ENCODE data around the gene APC2.
"Not testable (repeated sequence)": the region's sequence is repeated elsewhere in the genome, so short reads cannot be mapped to it uniquely, and the experiment has no call there.

Gene APC2

GRCh38 chr19:1412995-1413800, 36.7 kb upstream of the APC2 start:
- no peak for DNase-seq

DNA sequence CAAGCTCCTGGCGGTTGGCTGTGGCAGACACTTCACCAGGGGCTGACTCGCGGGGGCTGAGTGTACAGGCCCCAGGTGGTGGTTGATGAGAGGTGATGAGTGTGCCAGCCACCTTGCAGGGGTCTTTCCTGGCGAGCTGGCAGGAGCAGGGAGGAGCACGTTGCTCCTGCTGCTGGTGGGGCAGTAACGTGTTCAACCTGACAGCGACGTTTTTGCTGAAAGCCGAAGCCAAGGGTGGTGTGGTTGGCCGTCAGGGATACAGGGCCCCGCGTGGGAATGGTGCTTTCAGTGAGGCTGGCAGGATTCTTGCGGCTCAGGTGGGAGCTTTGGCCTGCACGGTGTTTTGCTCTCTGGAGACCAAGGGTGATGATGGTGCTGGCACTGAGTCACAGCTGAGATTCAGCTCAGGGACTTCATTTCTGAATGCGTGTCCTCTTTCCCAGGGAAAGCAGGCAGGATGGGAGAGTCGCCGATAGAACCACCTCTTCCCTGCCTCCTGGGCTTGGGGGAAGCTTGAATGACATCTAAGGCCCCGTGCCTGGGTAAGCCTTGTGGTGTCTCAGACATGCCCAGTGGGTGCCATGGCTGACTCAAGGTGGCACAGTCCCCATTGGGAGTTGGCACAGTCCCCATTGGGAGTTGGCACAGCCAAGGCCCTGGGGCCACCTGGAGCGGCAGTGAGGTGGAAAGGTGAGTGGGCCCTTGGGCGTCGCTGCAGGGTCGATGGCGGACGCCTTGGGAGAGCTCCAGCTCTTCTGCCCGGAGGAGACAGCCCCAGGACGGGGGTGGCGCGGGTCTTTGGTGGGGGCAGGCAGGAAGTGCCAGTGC, 33.7 kb upstream of the APC2 start:
- no peak for DNase-seq

GRCh38 chr19:1417145-1417544, 32.8 kb upstream of the APC2 start:
- DNase-seq, result no peak

DNA sequence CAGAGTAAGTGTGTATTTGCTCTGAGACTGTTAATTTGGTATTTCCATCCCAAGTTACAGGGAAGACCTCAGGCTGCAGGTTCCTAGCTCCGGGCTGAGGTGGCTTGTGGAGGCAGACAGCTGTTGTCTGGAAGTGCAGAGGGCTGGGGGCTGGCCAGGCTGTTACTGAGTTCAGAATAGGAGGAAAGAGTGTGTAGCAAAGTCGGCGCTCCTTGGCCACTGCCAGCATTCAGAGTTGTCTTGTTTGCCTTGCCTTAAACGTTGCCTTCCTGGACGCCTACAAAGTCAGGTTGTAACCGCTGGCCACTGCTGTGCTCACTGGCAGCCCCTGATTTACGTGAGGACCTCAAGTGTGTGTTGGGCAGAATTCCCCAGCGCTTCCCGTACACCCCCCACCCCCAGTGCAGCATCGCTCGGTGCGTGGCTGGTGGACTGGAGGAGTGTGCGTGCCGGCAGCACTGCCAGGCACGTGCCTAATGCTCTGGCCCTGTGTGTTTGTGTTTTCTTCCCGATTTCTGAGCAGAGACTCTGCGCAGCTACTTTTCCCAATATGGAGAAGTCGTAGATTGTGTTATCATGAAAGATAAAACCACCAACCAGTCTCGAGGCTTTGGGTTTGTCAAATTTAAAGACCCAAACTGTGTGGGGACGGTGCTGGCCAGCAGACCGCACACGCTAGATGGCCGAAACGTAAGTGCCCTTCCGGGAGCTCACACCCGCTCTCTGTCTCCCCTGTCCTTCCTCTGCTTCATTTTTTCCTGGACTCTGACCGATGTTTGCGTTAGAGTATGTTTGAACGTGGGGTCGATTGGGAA, 32.0 kb upstream of the APC2 start:
- no peak for DNase-seq

- DNase-seq, result no peak
Observed at GRCh38 chr19:1418496-1418775, 31.5 kb upstream of the APC2 start.

DNA sequence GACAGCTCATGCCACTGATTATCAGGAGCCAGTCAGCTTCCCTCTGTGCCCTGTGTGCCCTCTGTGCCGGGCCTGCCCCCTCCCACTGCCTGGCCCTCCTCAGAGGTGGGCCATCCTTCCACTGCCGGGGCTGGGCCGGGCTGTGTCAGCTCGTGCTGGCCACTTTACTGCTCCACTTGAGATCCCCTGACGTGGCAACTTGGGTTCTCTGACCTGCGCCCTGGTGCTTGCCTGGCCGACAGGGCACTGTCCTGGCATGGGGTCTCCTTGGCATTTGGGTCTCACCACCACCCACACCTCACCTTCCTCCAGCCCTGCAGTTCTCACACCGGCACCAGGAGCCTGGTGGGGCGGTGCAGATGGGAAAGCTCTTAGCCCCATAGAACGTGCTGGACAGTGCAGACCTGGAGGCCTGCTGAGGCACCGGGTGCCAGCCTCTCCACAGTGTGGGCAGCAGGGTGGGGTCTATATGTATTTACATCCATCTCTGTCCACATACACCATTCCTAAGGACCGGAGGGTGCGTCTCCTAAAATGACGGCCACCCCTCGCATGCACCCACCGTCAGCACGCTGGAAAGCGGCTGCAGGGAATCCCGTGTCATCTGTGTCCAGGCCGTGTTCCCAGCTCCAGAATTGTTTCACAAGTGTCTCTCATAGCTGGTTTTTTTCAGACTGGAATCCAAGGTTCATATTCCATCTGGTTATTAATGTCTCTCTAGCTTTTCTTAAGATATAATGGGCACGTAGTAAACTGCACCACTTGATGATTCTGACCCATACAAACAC, 30.8 kb upstream of the APC2 start:
- DNase-seq, result no peak

- DNase-seq, result not testable (repeated sequence)
Observed at GRCh38 chr19:1420085-1420484, 29.8 kb upstream of the APC2 start.

GRCh38 chr19:1420590-1420989, 29.3 kb upstream of the APC2 start:
- DNase-seq, result no peak

DNA sequence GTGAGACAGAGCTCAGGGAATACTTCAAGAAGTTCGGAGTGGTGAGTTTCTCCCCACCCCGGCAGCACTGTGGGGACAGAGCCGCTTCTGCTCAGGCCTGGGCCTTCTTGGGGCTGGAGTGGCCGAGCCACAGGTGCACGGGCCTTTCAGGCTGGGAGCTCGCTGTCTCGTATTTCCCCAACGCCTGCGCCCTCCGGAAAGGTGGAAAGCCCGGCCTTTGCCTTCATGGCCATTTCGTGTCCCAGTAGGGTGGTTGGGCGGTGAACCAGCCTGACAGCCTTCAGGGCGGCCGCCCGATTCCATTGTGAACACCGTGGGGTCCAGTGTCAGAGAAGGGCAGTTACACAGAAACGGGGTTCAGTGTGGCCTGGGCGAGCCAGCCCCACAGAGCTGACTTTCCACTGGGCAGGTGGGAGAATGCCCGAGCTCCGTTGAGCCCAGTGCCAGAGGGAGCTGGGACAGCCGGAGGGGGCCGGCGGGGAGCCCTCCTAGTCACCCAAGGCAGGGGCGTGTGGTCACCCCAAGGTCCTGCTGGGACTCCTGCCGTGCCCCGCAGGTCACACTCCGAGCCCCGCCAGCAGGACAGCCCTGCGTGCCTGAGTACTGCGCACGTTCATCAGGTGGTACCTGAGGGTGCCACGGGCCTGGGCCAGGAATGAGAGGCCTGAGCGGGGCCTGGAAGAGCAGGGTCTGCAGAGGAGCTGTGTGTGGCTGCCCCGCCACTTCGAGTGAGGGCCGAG, 28.5 kb upstream of the APC2 start:
- no peak for DNase-seq

DNA sequence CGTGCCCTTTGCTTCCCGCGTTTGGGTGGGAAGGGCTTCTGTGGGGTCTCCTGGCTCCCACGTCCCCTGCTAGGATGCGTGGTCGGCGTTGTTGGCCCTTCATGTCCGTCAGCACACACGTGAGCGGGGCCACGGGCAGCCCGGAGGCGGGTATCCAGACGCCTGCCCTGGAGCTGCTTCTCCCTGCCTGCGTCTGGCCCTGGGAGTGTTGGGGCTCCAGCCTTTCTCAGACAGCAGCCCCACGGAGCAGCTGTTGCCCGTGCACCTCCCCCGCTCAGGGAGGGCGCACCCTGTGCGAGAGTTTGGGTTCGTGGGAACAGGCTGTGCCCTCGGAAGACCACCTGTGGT, 28.0 kb upstream of the APC2 start:
- no peak for DNase-seq

DNA sequence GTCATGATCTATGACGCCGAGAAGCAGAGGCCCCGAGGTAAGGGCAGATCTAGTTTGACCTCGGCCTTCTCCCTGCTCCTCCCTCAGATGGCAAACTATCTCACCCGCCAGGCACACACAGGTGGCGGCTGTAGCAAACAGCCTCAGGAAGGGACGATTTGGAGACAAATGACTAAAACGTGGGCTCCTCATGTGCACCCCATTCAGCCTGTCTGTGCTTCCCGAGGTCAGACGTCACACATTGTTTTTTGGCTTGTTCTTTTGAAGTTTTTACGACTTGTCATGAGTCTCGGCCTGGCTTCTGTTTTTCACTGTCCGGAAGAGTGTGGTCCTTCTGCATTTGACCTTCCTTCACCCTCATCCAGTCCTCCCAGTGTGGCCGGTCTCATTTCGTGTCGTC, 27.6 kb upstream of the APC2 start:
- no peak for DNase-seq

- DNase-seq, result no peak
Observed at GRCh38 chr19:1422943-1423342, 27.0 kb upstream of the APC2 start.

DNA sequence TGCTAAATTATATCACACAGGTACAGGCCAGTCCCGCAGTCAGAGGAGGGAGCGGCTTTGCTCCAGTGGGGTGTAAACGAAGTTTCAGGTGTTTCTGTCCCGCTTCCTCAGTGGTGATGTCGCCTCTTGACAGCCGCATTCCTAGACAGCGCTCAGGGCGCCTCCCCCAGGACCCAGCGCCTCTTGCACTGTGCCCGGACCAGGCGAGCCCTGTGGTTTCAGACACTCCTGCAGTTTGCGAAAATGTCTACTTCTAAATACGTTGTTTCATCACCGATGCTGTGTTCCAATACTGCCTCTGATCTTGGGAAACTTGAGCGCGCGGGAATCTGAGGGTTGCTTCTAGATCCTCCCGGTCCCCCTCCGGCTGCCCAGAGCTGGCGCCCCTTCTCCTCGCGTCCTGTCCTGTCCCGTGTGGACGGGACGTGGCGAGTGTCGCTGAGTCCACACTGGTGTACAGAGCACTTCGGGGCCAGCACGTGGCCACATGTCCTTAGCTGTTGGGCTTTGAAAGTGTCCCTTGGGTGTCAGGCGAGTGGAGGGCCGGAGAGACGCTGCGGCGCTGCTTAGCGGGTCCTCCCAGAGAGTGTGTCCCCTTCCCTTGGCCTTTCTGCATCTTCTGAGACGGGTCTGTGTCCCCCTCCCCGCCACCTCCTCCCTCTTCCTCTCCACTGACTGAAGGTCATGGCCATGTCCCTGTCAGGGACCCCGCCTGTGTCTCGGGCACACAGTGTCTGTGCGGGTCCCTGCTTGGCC, 26.3 kb upstream of the APC2 start:
- no peak for DNase-seq

GRCh38 chr19:1424192-1424955, 25.5 kb upstream of the APC2 start:
- DNase-seq, result no peak

DNA sequence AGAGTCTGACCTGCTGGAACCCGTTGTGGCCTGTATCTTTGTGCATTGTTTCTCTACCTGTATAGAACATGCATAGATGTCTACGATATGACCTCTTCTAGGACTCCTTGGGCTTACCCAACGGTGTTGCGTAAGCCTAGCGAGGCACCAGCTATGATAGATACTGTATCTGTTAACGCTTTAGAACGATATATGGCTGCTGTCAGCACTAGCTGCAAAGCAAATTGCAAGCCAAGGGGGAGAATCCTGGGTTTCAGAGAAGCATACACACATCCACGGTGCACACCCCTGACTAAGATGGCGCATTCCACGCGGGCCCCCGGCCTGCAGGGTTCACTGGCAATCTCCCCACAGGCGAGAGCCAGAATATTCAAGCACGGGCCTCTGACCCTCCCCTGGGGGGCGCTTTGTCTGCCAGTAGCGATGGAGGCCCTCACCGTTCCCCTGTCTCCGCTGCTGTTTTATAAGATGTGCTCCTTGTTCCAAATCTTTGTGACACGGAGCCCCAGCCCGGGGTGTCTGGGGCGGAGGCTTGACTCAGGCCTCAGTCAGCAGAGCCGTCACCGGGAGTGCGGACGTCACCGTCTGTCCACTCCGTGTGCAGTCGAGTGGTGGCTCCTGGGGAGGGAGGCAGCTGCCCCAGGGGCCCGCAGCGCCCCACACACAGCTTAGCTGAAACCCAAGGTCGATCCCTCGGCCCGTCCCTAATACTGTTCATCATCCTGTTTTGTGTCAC, 24.7 kb upstream of the APC2 start:
- no peak for DNase-seq

- no peak for DNase-seq
Observed at GRCh38 chr19:1425902-1426301, 24.0 kb upstream of the APC2 start.

DNA sequence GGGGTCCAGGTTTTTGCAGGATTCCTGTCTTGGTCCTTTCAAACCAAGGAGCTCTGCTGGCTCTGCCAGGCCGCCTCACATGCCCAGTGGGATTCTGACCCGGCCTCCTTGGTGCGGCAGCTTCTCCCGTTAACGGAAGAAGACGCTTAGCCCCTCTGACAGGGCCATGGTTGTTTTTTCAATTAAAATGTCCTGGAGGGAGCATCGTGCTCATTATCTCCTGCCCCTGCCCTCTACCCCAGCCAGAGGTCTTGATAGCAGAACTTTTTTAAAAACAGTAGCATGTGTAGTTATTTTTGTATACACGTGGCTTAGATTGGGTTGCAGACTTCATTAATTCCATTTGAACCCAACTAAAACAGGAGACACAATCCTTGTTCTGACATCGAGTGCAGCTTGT, 23.2 kb upstream of the APC2 start:
- no peak for DNase-seq

DNA sequence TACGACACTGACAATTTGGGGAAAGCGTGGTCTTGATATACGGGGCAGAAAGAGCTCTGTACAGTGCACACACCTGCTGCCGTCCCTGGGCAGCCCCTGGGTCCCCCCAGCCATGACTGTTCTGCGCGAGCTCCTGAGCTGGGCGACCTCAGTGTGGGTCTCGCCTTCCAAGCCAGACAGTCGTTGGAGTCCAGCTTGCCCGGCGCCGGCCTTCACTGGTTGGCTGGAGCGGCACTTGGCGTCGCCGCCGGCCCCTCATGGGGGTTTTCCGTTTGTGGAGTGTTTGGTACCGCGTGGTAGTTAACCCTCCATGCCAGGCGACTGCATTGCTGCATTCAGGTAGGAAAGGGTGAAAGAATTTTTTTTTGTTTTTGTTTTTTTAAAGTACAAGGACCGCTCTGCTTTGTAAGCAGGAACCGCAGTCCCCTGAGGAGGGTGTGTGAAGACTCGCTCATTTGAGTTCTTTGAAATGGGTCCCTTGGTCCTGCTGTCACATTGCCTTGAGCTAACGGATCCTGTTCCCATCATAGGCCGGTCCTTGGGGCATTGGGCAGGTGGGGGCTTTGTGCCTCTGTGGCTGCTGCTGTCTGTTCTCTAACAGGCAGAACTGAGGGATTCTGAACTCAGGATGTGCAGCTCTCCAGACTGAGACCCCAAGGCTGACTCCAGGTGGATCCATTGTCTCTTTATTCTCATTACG, 22.6 kb upstream of the APC2 start:
- no peak for DNase-seq

DNA sequence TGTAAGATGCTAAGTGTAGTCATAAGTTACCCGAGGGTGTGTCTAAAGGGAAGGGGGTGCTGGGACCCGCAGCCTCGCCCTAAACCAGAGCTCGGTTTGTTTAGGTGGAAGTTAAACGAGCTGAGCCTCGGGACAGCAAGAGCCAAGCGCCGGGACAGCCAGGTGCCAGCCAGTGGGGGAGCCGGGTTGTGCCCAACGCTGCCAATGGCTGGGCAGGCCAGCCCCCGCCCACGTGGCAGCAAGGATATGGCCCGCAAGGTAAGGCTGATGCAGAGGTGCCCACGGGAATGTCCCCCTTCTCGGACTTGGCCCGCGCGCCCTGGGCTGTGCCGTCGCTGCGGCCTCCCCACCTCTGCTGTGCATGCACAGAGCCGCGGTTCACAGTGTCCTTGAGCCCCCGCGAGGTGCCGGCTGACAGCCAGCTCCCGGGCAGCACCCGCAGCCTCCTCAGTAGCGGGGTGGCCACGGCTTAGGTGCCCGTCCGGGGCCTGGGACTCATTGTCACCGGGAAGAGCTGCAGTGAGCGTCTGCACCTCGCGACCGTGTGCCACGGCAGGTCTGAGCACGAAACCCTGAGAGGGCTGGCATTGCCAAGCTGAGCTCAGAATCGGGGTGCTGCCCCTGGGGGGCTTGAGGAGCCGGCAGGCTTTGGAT, 21.1 kb upstream of the APC2 start:
- no peak for DNase-seq

Measured in NK-92 treated with Interleukin-12 subunit alpha and Interleukin-12 subunit beta, amount 100 ng/mL, for 24 hours (cell line).